ENCODE measurements around the gene RAB33B.

Gene RAB33B

DNA sequence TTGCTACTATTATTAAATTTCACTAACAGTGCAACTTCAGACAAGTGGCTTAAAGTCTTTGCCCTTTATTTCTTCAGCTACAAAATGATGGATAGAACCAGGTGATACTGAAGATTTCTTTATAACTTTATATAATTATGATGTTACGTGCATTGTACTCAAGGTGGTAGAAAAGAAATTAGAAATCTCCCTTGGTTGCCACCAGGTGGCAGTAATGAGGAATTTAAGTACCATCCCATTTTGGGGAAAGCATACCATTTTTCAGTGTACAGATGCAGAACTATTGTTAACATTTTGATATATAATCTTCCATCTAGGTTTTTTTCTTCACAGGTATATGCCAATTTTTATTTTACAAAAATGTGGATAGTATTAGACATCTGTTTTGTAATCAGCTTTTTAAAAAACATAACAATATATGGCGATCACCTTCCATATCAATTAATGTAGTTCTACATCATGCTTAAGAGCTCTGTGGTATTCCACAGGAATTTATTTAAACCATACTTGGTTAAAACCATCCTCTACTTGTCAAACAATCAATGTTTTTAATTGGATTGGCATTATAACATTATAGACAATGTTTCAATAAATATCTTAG is 37.7 kb upstream of the RAB33B start:
- no peaks in the 10 kb centered on the region for H3K79me2 ChIP-seq (ENCODE audit: insufficient read depth, low read length)
- H3K4me3 ChIP-seq (ENCODE audit: low read length, poor library complexity, severe bottlenecking), result no peak overlapping the region
- no peaks in the 10 kb centered on the region for H3K9me3 ChIP-seq (ENCODE audit: insufficient read depth, low read depth, low read length)
- H3K9me2 ChIP-seq (replicated peaks; ENCODE audit: low read depth, low read length), result no peaks in the 10 kb centered on the region
- H2AFZ ChIP-seq (ENCODE audit: low read length), result no peak overlapping the region
- H3K36me3 ChIP-seq (ENCODE audit: insufficient read depth, low read length), result no peaks in the 10 kb centered on the region
- peaks cover 24% of the 10 kb centered on the region for H3K4me1 ChIP-seq (ENCODE audit: insufficient read depth, low read length, poor library complexity, severe bottlenecking)
- peaks cover 11% of the 10 kb centered on the region; the same call in 1 of the 2 replicates for H3F3A ChIP-seq (ENCODE audit: low read depth)
- no peaks in the 10 kb centered on the region for H3K27me3 ChIP-seq (ENCODE audit: insufficient read depth, low read length, poor library complexity, severe bottlenecking)
- no peak for TF ChIP-seq EZH2phosphoT487 (IDR thresholded peaks at IDR 0.05; ENCODE audit: borderline replicate concordance)
- TF ChIP-seq, protein P1, sequence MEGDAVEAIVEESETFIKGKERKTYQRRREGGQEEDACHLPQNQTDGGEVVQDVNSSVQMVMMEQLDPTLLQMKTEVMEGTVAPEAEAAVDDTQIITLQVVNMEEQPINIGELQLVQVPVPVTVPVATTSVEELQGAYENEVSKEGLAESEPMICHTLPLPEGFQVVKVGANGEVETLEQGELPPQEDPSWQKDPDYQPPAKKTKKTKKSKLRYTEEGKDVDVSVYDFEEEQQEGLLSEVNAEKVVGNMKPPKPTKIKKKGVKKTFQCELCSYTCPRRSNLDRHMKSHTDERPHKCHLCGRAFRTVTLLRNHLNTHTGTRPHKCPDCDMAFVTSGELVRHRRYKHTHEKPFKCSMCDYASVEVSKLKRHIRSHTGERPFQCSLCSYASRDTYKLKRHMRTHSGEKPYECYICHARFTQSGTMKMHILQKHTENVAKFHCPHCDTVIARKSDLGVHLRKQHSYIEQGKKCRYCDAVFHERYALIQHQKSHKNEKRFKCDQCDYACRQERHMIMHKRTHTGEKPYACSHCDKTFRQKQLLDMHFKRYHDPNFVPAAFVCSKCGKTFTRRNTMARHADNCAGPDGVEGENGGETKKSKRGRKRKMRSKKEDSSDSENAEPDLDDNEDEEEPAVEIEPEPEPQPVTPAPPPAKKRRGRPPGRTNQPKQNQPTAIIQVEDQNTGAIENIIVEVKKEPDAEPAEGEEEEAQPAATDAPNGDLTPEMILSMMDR (conservative IDR thresholded peaks at IDR 0.05; ENCODE audit: low read length), result peak; percentile 71
- no peak overlapping the region for H3K4me2 ChIP-seq (ENCODE audit: low read depth, low read length, poor library complexity, severe bottlenecking)
- H3K9ac ChIP-seq (ENCODE audit: low read depth, low read length, poor library complexity, severe bottlenecking), result no peak overlapping the region
- H4K20me1 ChIP-seq (ENCODE audit: insufficient read depth, low read length, poor library complexity, severe bottlenecking), result no peaks in the 10 kb centered on the region

GRCh38 chr4:139419388-139419914 is 34.5 kb upstream of the RAB33B start:
- Histone ChIP-seq H3K4me1 (ENCODE audit: insufficient read depth, low read length, poor library complexity, severe bottlenecking) (peaks cover 24% of the 10 kb centered on the region), H3K9me3 (ENCODE audit: insufficient read depth, low read depth, low read length) (no peaks in the 10 kb centered on the region), H3F3A (ENCODE audit: low read depth) (peaks cover 11% of the 10 kb centered on the region; the same call in 1 of the 2 replicates), H3K9me2 (replicated peaks; ENCODE audit: low read depth, low read length) (no peaks in the 10 kb centered on the region), H3K4me3 (ENCODE audit: low read length, poor library complexity, severe bottlenecking) (peak overlapping the region; percentile 8), H2AFZ (ENCODE audit: low read length) (no peak overlapping the region), H3K4me2 (ENCODE audit: low read depth, low read length, poor library complexity, severe bottlenecking) (peak overlapping the region; percentile 52), H3K9ac (ENCODE audit: low read depth, low read length, poor library complexity, severe bottlenecking) (peak overlapping the region; percentile 32), H3K27me3 (ENCODE audit: insufficient read depth, low read length, poor library complexity, severe bottlenecking) (no peaks in the 10 kb centered on the region), H3K36me3 (ENCODE audit: insufficient read depth, low read length) (no peaks in the 10 kb centered on the region), H3K79me2 (ENCODE audit: insufficient read depth, low read length) (no peaks in the 10 kb centered on the region), H4K20me1 (ENCODE audit: insufficient read depth, low read length, poor library complexity, severe bottlenecking) (no peaks in the 10 kb centered on the region)
- no peak for TF ChIP-seq EZH2phosphoT487 (IDR thresholded peaks at IDR 0.05; ENCODE audit: borderline replicate concordance)

GRCh38 chr4:139420652-139421051 is 33.3 kb upstream of the RAB33B start:
- H3K4me2 ChIP-seq (ENCODE audit: low read depth, low read length, poor library complexity, severe bottlenecking), result peak overlapping the region; percentile 52

More at GRCh38 chr4:139420652-139421051, 33.3 kb upstream of the RAB33B start:
- Histone ChIP-seq H3K9ac (ENCODE audit: low read depth, low read length, poor library complexity, severe bottlenecking) (peak overlapping the region; percentile 31), H3K79me2 (ENCODE audit: insufficient read depth, low read length) (no peaks in the 10 kb centered on the region), H3K9me3 (ENCODE audit: insufficient read depth, low read depth, low read length) (no peaks in the 10 kb centered on the region), H3K27me3 (ENCODE audit: insufficient read depth, low read length, poor library complexity, severe bottlenecking) (no peaks in the 10 kb centered on the region), H3K4me3 (ENCODE audit: low read length, poor library complexity, severe bottlenecking) (no peak overlapping the region), H3K36me3 (ENCODE audit: insufficient read depth, low read length) (no peaks in the 10 kb centered on the region), H3K9me2 (replicated peaks; ENCODE audit: low read depth, low read length) (no peaks in the 10 kb centered on the region), H2AFZ (ENCODE audit: low read length) (no peak overlapping the region), H3F3A (ENCODE audit: low read depth) (peaks cover 11% of the 10 kb centered on the region; the same call in 1 of the 2 replicates), H3K4me1 (ENCODE audit: insufficient read depth, low read length, poor library complexity, severe bottlenecking) (peaks cover 24% of the 10 kb centered on the region), H4K20me1 (ENCODE audit: insufficient read depth, low read length, poor library complexity, severe bottlenecking) (no peaks in the 10 kb centered on the region)
- no peak for TF ChIP-seq EZH2phosphoT487 (IDR thresholded peaks at IDR 0.05; ENCODE audit: borderline replicate concordance)
- TF ChIP-seq, protein P1 (conservative IDR thresholded peaks at IDR 0.05; ENCODE audit: low read length), result no peak

Data from Loucy (cell line).